A673 (cell line): ENCODE measurements around the gene DPP9. TPM values are rescaled to one million over a fixed set of nuclear protein-coding genes. Genes with fewer than 3 reads are reported as not detected.

Source experiments
- BruUV-seq: library from RNA; stranded (reverse); fragments of 400-500 nt; replicated peaks from 2 replicates; lab custom pipeline; 2021; lab: Mats Ljungman, UMichigan
- CTCF ChIA-PET: fragments of 300-600 bp; sonication (Branson Sonifier 250); formaldehyde crosslinking; loops from one replicate; lab custom pipeline; 2022; ENCODE audit warnings: antibody characterized with exemption; lab: Charles Lee
- POLR2A ChIA-PET: fragments of 300-600 bp; sonication (Branson Sonifier 250); formaldehyde crosslinking; loops from one replicate; lab custom pipeline; 2022; ENCODE audit warnings: antibody characterized with exemption; ENCODE audit not compliant: low non-redundant PET; lab: Charles Lee
- DNase-seq: peaks from one replicate; pipeline ENCODE4 v3.0.0-alpha.2; 2015; ENCODE audit warnings: low spot score
- H3K27ac ChIP-seq: fragments of 200-600 bp; sonication (generic); 2 replicates; pipeline ENCODE4 v1.5.1; 2016; ENCODE audit warnings: mixed run types, low read depth, mild to moderate bottlenecking, mixed read lengths, antibody characterized with exemption, low read length; ENCODE audit not compliant: poor library complexity, severe bottlenecking
- H3K27me3 ChIP-seq: fragments of 200-600 bp; sonication (generic); replicated peaks from 2 replicates; pipeline ENCODE4 v1.6.1; 2017; ENCODE audit warnings: mixed run types, low read depth, mild to moderate bottlenecking, mixed read lengths, antibody characterized with exemption, low read length; ENCODE audit not compliant: insufficient read depth, poor library complexity
- H3K36me3 ChIP-seq: fragments of 200-600 bp; sonication (generic); 2 replicates; pipeline ENCODE4 v1.6.1; 2016; ENCODE audit warnings: mixed run types, mild to moderate bottlenecking, mixed read lengths, antibody characterized with exemption, low read length; ENCODE audit not compliant: insufficient read depth, poor library complexity, severe bottlenecking
- H3K4me1 ChIP-seq: fragments of 200-600 bp; sonication (generic); 2 replicates; pipeline ENCODE4 v1.6.1; 2017; ENCODE audit warnings: mixed run types, mild to moderate bottlenecking, mixed read lengths, antibody characterized with exemption, low read length; ENCODE audit not compliant: insufficient read depth, poor library complexity, severe bottlenecking
- H3K4me3 ChIP-seq: fragments of 200-600 bp; sonication (generic); 2 replicates; pipeline ENCODE4 v1.5.1; 2016; ENCODE audit warnings: low read depth, mixed run types, mild to moderate bottlenecking, mixed read lengths, low read length; ENCODE audit not compliant: poor library complexity, severe bottlenecking
- H3K9me3 ChIP-seq: fragments of 200-600 bp; sonication (generic); 2 replicates; pipeline ENCODE4 v1.6.1; 2016; ENCODE audit warnings: mixed run types, low read depth, mild to moderate bottlenecking, mixed read lengths, antibody characterized with exemption, low read length; ENCODE audit not compliant: poor library complexity, severe bottlenecking
- CTCF ChIP-seq: fragments of 300-800, 200-600 bp; sonication (generic); conservative IDR thresholded peaks from 2 replicates; pipeline ENCODE4 v1.5.1; 2017; ENCODE audit warnings: low read depth, mild to moderate bottlenecking, antibody characterized with exemption, low read length, moderate library complexity, mixed read lengths
- EZH2 ChIP-seq: fragments of 200-600 bp; sonication (generic); IDR thresholded peaks from 2 replicates; pipeline ENCODE4 v1.6.1; 2017; ENCODE audit warnings: borderline replicate concordance, low read depth, mild to moderate bottlenecking, mixed read lengths, antibody characterized with exemption, low read length; ENCODE audit not compliant: poor library complexity, severe bottlenecking
- intact Hi-C: fragments of 100-400 bp; cut with micrococcal nuclease; formaldehyde crosslinking; loops from one replicate; pipeline ENCODE4 v1.10.0; 2022; ENCODE audit not compliant: unreplicated experiment
- total RNA-seq: library from RNA; stranded (reverse); gene quantifications from 2 replicates; pipeline ENCODE4 v1.2.3, GENCODE V29; 2021

DPP9 gene
- total RNA-seq, 1 experiment from 2014 or later, result 65.7 TPM

GRCh38 chr19:4754248-4754647 is 30.6 kb upstream of the DPP9 start:
- H3K4me1 ChIP-seq, result no peaks in the 10 kb centered on the region
- H3K4me3 ChIP-seq, result no peak overlapping the region
- TF ChIP-seq EZH2 (no peak), CTCF (no peak)
- no peaks in the 10 kb centered on the region for H3K9me3 ChIP-seq
- intact Hi-C loops, result no loop called here
- no TSS peak for BruUV-seq
- no peaks in the 10 kb centered on the region for H3K27me3 ChIP-seq
- DNase-seq, result no peak
- no peaks in the 10 kb centered on the region for H3K36me3 ChIP-seq
- ChIA-PET POLR2A (interaction anchor here (0.6 kb wide), 1 partner anchor 169 kb away, joined by 13 read pairs; no protein-coding TSS in a partner anchor), CTCF (interaction anchor here (0.6 kb wide), 1 partner anchor 16 kb away, joined by 11 read pairs; no protein-coding TSS in a partner anchor)
- H3K27ac ChIP-seq, result no peak overlapping the region

GRCh38 chr19:4749870-4750590 is 26.4 kb upstream of the DPP9 start:
- no TSS peak for BruUV-seq
- no peak for DNase-seq
- Histone ChIP-seq H3K27ac (no peak overlapping the region), H3K27me3 (no peaks in the 10 kb centered on the region), H3K4me1 (no peaks in the 10 kb centered on the region), H3K36me3 (no peaks in the 10 kb centered on the region), H3K4me3 (no peak overlapping the region), H3K9me3 (no peaks in the 10 kb centered on the region)
- intact Hi-C loops, result no loop called here
- ChIA-PET POLR2A (no interaction called here), CTCF (no interaction called here)
- TF ChIP-seq EZH2 (no peak), CTCF (no peak)

DNA sequence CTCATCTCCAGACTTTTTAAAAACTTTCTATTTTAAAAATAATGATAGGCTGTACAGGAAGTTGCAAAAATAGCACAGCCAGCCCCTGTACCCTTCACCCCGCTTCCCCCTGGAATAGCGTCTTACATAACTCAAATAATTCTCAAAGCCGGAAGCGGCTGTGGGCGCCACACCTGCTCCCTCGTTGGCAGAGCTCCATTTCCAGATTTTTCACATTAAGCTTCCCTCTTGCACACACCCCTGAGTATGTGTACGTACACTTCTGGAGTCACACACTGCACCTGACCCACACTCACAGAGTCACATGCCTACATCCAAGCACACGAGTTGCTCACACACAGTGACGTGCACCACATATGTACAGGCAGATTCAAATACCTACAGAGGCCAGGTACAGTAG is 24.9 kb upstream of the DPP9 start:
- intact Hi-C loops, result no loop called here
- Histone ChIP-seq H3K4me3 (no peak overlapping the region), H3K9me3 (no peaks in the 10 kb centered on the region), H3K4me1 (no peaks in the 10 kb centered on the region), H3K27me3 (no peaks in the 10 kb centered on the region), H3K36me3 (no peaks in the 10 kb centered on the region), H3K27ac (no peak overlapping the region)
- no TSS peak for BruUV-seq
- no peak for DNase-seq
- TF ChIP-seq CTCF, result no peak
- no peak for TF ChIP-seq EZH2
- POLR2A ChIA-PET, result no interaction called here
- CTCF ChIA-PET, result no interaction called here
